HepG2 (cell line): ENCODE results near the gene MFF.
"Not testable (repeated sequence)": the region's sequence is repeated elsewhere in the genome, so short reads cannot be mapped to it uniquely, and the experiment has no call there.

Experiments
- CREB1 ChIP-seq, 2 experiments: fragments of 450-650 bp in 1 of 2; IDR thresholded peaks; 2 replicates each; pipeline ENCODE4 v1.6.1; 2016 to 2017; ENCODE audit warnings: control low read depth in 1 of 2, mild to moderate bottlenecking in 1 of 2, missing compliant biosample characterization in 1 of 2, missing genetic modification characterization in 1 of 2
- MYC ChIP-seq: sonication (generic); formaldehyde crosslinking; IDR thresholded peaks from 2 replicates; pipeline ENCODE4 v1.9.0; 2021; ENCODE audit warnings: missing genetic modification reagents, borderline replicate concordance
- ZNF251 ChIP-seq: sonication (generic); formaldehyde crosslinking; IDR thresholded peaks from 2 replicates; pipeline ENCODE4 v1.9.0; 2021; ENCODE audit warnings: mild to moderate bottlenecking, missing genetic modification reagents
- ZNF569 ChIP-seq: sonication (generic); formaldehyde crosslinking; IDR thresholded peaks from 2 replicates; pipeline ENCODE4 v1.5.0; 2020; ENCODE audit warnings: mild to moderate bottlenecking, missing genetic modification reagents, moderate library complexity, borderline replicate concordance
- TF ChIP-seq, protein P1 (sequence below): sonication (generic); formaldehyde crosslinking; IDR thresholded peaks from 2 replicates; pipeline ENCODE4 v1.5.0; 2020; ENCODE audit warnings: mild to moderate bottlenecking, missing genetic modification reagents, moderate library complexity
- TF ChIP-seq, protein P2 (sequence below), 2 experiments: IDR thresholded peaks; 2 replicates each; pipeline ENCODE4 v1.6.1; 2011 to 2012; ENCODE audit warnings: low read length in 2 of 2, borderline replicate concordance in 1 of 2, low read depth in 1 of 2, mild to moderate bottlenecking in 1 of 2, moderate library complexity in 1 of 2

DNA sequence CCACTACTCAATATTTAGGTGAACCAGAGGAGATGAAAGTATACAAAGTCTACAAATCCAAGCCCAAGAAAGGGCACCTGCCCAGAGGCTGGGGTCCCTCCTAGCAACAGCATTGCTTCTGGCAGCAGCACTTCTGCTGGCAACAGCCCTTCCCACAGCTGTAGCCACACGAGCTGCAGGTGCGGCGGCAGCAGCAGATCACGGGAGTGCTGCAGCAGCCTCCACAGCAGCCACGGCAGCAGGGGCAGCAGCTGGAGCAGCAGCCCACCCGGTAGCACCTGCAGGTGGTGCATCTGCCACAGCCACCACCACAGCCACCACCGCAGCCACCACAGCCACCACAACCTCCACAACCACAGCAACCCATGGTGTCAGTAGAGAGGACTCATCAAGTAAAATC is 62.5 kb downstream of the MFF start, which contains the start of gene SCYGR1:
- not testable (repeated sequence) for TF ChIP-seq ZNF251 (CRISPR knock-in tag); CREB1 (IDR thresholded peaks at IDR 0.05); CREB1 (CRISPR knock-in tag; IDR thresholded peaks at IDR 0.05); ZNF569 (CRISPR knock-in tag); MYC (CRISPR knock-in tag)
- TF ChIP-seq, protein P1, sequence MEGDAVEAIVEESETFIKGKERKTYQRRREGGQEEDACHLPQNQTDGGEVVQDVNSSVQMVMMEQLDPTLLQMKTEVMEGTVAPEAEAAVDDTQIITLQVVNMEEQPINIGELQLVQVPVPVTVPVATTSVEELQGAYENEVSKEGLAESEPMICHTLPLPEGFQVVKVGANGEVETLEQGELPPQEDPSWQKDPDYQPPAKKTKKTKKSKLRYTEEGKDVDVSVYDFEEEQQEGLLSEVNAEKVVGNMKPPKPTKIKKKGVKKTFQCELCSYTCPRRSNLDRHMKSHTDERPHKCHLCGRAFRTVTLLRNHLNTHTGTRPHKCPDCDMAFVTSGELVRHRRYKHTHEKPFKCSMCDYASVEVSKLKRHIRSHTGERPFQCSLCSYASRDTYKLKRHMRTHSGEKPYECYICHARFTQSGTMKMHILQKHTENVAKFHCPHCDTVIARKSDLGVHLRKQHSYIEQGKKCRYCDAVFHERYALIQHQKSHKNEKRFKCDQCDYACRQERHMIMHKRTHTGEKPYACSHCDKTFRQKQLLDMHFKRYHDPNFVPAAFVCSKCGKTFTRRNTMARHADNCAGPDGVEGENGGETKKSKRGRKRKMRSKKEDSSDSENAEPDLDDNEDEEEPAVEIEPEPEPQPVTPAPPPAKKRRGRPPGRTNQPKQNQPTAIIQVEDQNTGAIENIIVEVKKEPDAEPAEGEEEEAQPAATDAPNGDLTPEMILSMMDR (CRISPR knock-in tag) = not testable (repeated sequence)
- TF ChIP-seq, protein P2, sequence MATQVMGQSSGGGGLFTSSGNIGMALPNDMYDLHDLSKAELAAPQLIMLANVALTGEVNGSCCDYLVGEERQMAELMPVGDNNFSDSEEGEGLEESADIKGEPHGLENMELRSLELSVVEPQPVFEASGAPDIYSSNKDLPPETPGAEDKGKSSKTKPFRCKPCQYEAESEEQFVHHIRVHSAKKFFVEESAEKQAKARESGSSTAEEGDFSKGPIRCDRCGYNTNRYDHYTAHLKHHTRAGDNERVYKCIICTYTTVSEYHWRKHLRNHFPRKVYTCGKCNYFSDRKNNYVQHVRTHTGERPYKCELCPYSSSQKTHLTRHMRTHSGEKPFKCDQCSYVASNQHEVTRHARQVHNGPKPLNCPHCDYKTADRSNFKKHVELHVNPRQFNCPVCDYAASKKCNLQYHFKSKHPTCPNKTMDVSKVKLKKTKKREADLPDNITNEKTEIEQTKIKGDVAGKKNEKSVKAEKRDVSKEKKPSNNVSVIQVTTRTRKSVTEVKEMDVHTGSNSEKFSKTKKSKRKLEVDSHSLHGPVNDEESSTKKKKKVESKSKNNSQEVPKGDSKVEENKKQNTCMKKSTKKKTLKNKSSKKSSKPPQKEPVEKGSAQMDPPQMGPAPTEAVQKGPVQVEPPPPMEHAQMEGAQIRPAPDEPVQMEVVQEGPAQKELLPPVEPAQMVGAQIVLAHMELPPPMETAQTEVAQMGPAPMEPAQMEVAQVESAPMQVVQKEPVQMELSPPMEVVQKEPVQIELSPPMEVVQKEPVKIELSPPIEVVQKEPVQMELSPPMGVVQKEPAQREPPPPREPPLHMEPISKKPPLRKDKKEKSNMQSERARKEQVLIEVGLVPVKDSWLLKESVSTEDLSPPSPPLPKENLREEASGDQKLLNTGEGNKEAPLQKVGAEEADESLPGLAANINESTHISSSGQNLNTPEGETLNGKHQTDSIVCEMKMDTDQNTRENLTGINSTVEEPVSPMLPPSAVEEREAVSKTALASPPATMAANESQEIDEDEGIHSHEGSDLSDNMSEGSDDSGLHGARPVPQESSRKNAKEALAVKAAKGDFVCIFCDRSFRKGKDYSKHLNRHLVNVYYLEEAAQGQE (IDR thresholded peaks at IDR 0.05; ENCODE audit: borderline replicate concordance in 1 of 2, low read depth in 1 of 2, low read length in 2 of 2) = not testable (repeated sequence)
